K562 (cell line): ENCODE results near the gene CIAO2B. TPM values are rescaled to one million over a fixed set of nuclear protein-coding genes. Genes with fewer than 3 reads are reported as not detected.
A peak's percentile ranks its signal among the peaks of the same experiment; 100 is the strongest.

Experiments used
- AFF1 ChIP-seq, 2 experiments: fragments of 450-650 bp; IDR thresholded peaks; 2 replicates each; pipeline ENCODE4 v1.6.1; 2018; ENCODE audit warnings: mild to moderate bottlenecking in 2 of 2, low read depth in 1 of 2; ENCODE audit not compliant: partially characterized antibody in 2 of 2
- BCL6 ChIP-seq: fragments of 250-450 bp; sonication (Bioruptor Pico); IDR thresholded peaks from 2 replicates; pipeline ENCODE4 v1.4.0; 2020
- CHD1 ChIP-seq: fragments of 200-600 bp; sonication (generic); IDR thresholded peaks from one replicate; pipeline ENCODE4 v1.6.1; 2012; ENCODE audit warnings: mild to moderate bottlenecking, moderate library complexity, low read length, inconsistent platforms
- E2F5 ChIP-seq: sonication (generic); formaldehyde crosslinking; IDR thresholded peaks from 2 replicates; pipeline ENCODE4 v1.8.0; 2022; ENCODE audit warnings: mild to moderate bottlenecking, missing genetic modification reagents
- GABPB2 ChIP-seq: fragments of 250-450 bp; sonication (Bioruptor Pico); conservative IDR thresholded peaks from 2 replicates; pipeline ENCODE4 v1.5.1; 2021; ENCODE audit warnings: mild to moderate bottlenecking
- HNRNPH1 ChIP-seq: fragments of 200-400 bp; formaldehyde crosslinking; optimal IDR thresholded peaks from 2 replicates; pipeline ENCODE3; 2017; ENCODE audit warnings: low read depth, mild to moderate bottlenecking, low read length, moderate library complexity
- IFI16 ChIP-seq: fragments of 250-450 bp; sonication (Bioruptor Pico); IDR thresholded peaks from 2 replicates; pipeline ENCODE4 v2.1.2; 2022; ENCODE audit warnings: mild to moderate bottlenecking, inconsistent platforms
- KDM5B ChIP-seq: fragments of 200-600 bp; sonication (generic); IDR thresholded peaks from 2 replicates; pipeline ENCODE4 v1.6.1; 2012; ENCODE audit warnings: low read depth, mild to moderate bottlenecking, moderate library complexity, low read length, control low read depth, inconsistent platforms; ENCODE audit not compliant: insufficient replicate concordance
- MBD2 ChIP-seq: sonication (generic); IDR thresholded peaks from 2 replicates; pipeline ENCODE4 v1.6.1; 2016; ENCODE audit warnings: low read depth, borderline replicate concordance
- MECOM ChIP-seq: fragments of 250-450 bp; sonication (Bioruptor Pico); IDR thresholded peaks from 2 replicates; pipeline ENCODE4 v1.8.0; 2022; ENCODE audit warnings: inconsistent platforms
- PHB ChIP-seq: fragments of 250-450 bp; sonication (Bioruptor Pico); IDR thresholded peaks from 2 replicates; pipeline ENCODE4 v1.5.0; 2021
- POLR2AphosphoS2 ChIP-seq: IDR thresholded peaks from 2 replicates; pipeline ENCODE4 v1.6.1; 2012; ENCODE audit warnings: low read length, improper control_type of control experiment
- SAFB ChIP-seq: fragments of 200-400 bp; formaldehyde crosslinking; IDR thresholded peaks from 2 replicates; pipeline ENCODE4 v1.6.1; 2017; ENCODE audit warnings: low read depth, low read length, borderline replicate concordance
- SUPT5H ChIP-seq: fragments of 450-650 bp; IDR thresholded peaks from 2 replicates; pipeline ENCODE4 v1.6.1; 2016
- TCF3 ChIP-seq: sonication (generic); formaldehyde crosslinking; IDR thresholded peaks from 2 replicates; pipeline ENCODE4 v1.4.0; 2020; ENCODE audit warnings: mild to moderate bottlenecking, missing genetic modification reagents
- TEAD1 ChIP-seq, 2 experiments: fragments of 450-650 bp in 1 of 2; sonication (generic) in 1 of 2; formaldehyde crosslinking; IDR thresholded peaks; 2 replicates each; pipeline versions ENCODE4 v1.4.0 to v1.8.0; 2020 to 2022; ENCODE audit warnings: mild to moderate bottlenecking in 2 of 2, missing genetic modification reagents in 1 of 2
- U2AF1 ChIP-seq: fragments of 200-400 bp; formaldehyde crosslinking; optimal IDR thresholded peaks from 2 replicates; pipeline ENCODE3; 2017; ENCODE audit warnings: mild to moderate bottlenecking, low read depth, low read length, moderate library complexity
- ZBTB7A ChIP-seq: IDR thresholded peaks from 2 replicates; pipeline ENCODE4 v1.6.1; 2011; ENCODE audit warnings: low read depth, mild to moderate bottlenecking, low read length, moderate library complexity, borderline replicate concordance; ENCODE audit not compliant: control insufficient read depth
- ZC3H11A ChIP-seq: IDR thresholded peaks from 2 replicates; pipeline ENCODE4 v1.6.1; 2012; ENCODE audit warnings: low read depth, low read length, improper control_type of control experiment
- ZNF224 ChIP-seq: sonication (generic); formaldehyde crosslinking; IDR thresholded peaks from 2 replicates; pipeline ENCODE4 v1.8.0; 2022; ENCODE audit warnings: mild to moderate bottlenecking, missing genetic modification reagents
- ZNF280A ChIP-seq: fragments of 450-650 bp; IDR thresholded peaks from 2 replicates; pipeline ENCODE4 v1.6.1; 2018; ENCODE audit warnings: mild to moderate bottlenecking, low read depth; ENCODE audit not compliant: partially characterized antibody
- ZNF316 ChIP-seq: fragments of 450-650 bp; IDR thresholded peaks from 2 replicates; pipeline ENCODE4 v1.6.1; 2016
- polyA plus RNA-seq, 8 experiments: library from polyadenylated mRNA; depleted of rRNA in 4 of 8; stranded (reverse) in 5 of 8; unstranded in 3 of 8; fragments of >200 nt; fragmentation: Nextera tagmentation in 2 of 8; fragmentation: Illumina TruSeq in 1 of 8; extraction: Ambion mirVana in 2 of 8; extraction: Trizol in 1 of 8; gene quantifications; 2 replicates each; pipeline versions ENCODE4 v1.2.1 to v1.2.3, GENCODE V29; 2011 to 2014; ENCODE audit warnings: inconsistent platforms in 1 of 8, missing spikeins in 1 of 8
- total RNA-seq, 7 experiments: library from RNA; depleted of rRNA in 6 of 7; stranded (reverse); fragments of >200 nt in 6 of 7; fragmentation: Illumina TruSeq in 2 of 7; extraction: Trizol in 2 of 7; gene quantifications; 2 replicates each; pipeline versions ENCODE4 v1.2.1 to v1.2.3, GENCODE V29; 2011 to 2021; ENCODE audit warnings: low replicate concordance in 1 of 7

Gene CIAO2B
- total and polyA plus RNA-seq, 9 of the 15 experiments (the other 6 are each of a cell fraction or from before 2014, with no cell fraction given), result 86.8 to 182 (median 113) TPM

- TF ChIP-seq AFF1 (IDR thresholded peaks at IDR 0.05; ENCODE audit: low read depth in 1 of 2, partially characterized antibody in 2 of 2) (no peak), ZNF316 (peak; percentile 89), SUPT5H (no peak), ZC3H11A (no peak), SAFB (no peak), CHD1 (no peak), POLR2AphosphoS2 (no peak), ZNF224 (no peak), PHB (CRISPR knock-in tag) (no peak), U2AF1 (no peak), ZBTB7A (no peak), TCF3 (CRISPR knock-in tag) (no peak), KDM5B (no peak), MBD2 (no peak), MECOM (no peak), BCL6 (CRISPR knock-in tag) (no peak), IFI16 (CRISPR knock-in tag) (no peak), HNRNPH1 (no peak), GABPB2 (CRISPR knock-in tag) (no peak), ZNF280A (peak; percentile 64), TEAD1 (CRISPR knock-in tag; IDR thresholded peaks at IDR 0.05) (no peak), E2F5 (no peak)
These were observed 17.0 kb upstream of the CIAO2B start (continued) for GRCh38 chr16:66950971-66951790.
